GM21619 (cell line): ENCODE measurements around the gene PPP1R14B.

Experiments
- ATAC-seq: cut with Tn5 transposase; IDR thresholded peaks from one replicate; pipeline ENCODE4 v1.9.1; 2021; ENCODE audit not compliant: unreplicated experiment

The PPP1R14B gene

DNA sequence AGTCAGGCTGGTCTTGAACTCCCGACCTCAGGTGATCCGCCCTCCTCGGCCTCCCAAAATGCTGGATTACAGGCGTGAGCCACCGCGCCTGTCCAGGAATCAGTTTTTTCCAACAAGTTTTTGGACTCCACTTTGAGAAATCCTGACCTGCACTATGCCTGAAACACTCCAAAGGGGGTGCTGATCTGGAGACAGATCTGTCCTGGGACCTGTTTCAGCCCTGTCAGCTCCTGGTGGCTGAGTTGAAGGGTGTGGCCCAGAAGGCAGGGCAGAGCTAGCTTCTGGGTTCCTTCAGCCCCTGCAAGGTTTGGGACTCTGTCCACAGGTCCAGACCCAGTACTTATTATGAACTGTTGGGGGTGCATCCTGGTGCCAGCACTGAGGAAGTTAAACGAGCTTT, 15.2 kb downstream of the PPP1R14B start:
- no peak for ATAC-seq

DNA sequence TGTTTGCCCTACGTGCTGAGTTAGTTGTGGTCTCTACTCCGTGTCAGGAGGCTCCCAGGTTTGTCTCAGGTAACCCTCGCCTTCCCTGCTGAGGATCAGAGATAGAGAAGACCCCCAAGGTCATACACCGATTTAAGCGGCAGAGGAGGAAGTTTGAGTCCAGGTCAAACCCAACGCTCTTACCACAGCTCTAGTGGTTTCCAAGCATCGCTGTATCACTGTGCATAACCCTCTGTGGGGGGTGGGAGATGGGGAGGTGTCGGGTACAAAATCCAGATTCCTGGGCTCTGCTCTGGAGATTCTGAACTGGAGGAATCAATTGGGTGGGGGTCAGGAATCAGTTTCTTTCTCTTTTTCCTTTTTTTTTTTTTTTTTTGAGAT, 15.8 kb downstream of the PPP1R14B start:
- no peak for ATAC-seq

DNA sequence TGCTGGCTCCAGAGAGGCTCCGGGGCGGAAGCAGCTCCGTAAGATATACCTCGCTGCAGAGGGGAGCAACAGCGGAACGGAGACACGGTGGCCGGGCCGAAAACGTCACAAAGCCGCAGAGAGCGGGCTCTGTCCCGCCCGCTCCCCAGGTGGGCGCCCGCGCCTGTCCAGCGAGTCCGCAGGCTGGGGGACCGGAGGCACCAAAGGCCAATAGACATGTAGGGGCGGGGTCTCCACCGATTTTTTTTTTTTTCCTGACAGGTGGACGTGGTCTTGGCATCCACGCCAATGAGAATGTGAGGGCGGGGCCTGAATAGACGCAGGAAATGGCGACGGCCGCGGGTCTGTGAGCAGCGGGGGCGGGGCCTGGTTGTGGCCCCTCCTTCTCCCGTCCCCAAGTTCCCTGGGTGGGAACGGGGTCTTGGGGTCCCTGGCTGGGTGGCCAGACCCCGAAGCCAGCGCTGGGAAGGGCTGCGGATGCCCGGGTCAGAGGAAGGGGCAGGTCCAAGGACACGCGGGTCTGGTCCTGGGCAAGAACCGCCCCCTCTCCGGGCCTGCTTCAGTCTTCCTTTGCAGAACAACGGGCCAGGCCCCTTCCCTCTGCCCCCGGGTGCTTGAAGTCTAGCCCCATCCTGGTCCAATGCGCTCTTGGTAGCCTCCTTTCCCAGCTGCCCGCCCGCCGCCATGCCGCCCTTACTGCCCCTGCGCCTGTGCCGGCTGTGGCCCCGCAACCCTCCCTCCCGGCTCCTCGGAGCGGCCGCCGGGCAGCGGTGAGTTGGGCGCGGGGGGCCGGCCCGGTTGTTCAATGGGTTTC, 16.4 kb downstream of the PPP1R14B start, which contains the start of gene DNAJC4:
Gene DNAJC4 (plus strand): TSS at position 378 of the 814 bp plus-strand sequence. CDS start 307 bp downstream, at position 685.
- peak; percentile 40 for ATAC-seq

DNA sequence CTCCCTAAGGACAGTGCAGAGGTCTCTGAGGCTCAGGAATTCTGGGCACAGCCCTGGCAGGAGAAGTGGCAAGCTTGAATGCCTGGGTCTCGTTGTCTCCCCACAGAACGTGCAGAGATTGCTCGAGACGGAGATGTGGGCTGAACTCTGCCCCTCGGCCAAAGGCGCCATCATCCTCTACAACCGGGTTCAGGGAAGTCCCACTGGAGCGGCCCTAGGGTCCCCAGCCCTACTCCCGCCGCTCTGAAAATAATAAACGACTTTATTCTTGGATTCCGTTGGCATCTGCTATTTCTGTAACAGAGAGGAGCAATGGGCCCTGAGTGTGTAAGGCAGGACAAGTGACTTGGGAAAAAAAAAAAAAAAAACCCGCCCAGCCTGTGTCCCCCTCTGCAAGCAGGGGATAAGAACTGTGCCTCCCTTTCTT, 17.0 kb downstream of the PPP1R14B start:
- ATAC-seq: no peak

DNA sequence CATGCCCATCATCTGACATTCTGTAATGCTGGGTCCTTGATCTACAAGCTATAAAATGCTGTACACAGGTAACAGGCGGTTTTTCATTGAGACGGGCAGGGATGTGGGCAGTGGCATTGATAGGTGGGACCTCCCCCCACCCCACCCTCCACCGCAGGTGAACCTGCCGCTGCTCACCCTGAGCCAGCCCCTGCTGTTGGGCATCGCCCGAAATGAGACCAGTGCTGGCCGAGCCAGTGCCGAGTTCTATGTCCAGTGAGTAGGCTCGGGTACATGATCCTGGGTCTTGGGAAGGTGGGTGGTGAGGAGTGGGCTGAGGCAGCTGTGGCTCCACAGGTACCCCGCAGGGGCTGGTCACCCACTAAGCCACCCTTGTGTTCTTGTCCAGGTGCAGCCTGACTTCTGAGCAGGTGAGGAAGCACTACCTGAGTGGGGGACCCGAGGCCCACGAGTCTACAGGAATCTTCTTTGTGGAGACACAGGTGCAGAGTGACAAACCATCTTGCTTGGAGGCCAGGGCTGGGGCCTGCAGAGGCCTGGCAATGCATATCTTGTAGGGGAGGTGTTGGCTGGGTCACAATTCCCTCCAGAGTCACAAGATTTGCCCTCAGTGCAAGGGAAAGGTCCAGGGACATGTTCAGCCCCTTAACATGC, 17.5 kb downstream of the PPP1R14B start:
- ATAC-seq: no peak

DNA sequence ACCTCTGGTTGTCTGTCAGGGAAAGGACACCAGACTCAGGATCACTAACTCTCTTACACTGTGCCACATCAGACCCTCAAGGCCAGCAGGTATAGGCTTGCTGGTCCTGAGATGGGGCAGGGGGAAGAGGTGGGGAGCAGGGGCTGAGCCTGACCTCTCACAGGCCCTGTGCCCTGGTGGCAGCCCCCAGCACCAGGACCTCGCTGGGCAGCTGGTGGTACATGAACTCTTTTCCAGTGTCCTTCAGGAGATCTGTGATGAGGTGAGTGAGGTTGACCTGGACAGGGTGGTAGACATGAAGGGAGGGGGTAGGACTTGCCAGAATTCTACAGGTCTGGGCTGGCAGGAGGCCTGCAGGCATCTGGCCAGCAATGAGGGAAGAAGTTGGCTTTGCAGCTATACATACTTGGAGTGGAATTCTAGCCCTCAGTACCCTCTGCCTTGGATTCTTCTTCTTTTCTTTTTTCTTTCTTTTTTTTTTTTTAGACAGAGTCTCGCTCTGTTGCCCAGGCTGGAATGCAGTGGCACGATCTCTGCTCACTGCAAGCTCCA, 19.3 kb downstream of the PPP1R14B start:
- no peak for ATAC-seq

DNA sequence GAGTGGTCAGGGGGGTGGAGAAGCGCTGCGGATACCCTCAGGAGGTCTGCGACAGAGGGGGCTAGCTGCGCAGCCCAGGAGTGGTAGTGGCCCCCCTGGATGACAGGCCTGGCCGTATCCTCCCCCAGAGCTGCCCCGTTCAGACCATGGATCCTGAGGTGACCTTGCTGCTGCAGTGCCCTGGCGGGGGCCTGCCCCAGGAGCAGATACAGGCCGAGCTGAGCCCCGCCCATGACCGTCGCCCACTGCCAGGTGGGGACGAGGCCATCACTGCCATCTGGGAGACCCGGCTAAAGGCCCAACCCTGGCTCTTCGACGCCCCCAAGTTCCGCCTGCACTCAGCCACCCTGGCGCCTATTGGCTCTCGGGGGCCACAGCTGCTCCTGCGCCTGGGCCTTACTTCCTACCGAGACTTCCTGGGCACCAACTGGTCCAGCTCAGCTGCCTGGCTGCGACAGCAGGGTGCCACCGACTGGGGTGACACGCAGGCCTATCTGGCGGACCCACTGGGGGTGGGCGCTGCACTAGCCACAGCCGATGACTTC, 20.2 kb downstream of the PPP1R14B start:
- peak; percentile 34 for ATAC-seq

DNA sequence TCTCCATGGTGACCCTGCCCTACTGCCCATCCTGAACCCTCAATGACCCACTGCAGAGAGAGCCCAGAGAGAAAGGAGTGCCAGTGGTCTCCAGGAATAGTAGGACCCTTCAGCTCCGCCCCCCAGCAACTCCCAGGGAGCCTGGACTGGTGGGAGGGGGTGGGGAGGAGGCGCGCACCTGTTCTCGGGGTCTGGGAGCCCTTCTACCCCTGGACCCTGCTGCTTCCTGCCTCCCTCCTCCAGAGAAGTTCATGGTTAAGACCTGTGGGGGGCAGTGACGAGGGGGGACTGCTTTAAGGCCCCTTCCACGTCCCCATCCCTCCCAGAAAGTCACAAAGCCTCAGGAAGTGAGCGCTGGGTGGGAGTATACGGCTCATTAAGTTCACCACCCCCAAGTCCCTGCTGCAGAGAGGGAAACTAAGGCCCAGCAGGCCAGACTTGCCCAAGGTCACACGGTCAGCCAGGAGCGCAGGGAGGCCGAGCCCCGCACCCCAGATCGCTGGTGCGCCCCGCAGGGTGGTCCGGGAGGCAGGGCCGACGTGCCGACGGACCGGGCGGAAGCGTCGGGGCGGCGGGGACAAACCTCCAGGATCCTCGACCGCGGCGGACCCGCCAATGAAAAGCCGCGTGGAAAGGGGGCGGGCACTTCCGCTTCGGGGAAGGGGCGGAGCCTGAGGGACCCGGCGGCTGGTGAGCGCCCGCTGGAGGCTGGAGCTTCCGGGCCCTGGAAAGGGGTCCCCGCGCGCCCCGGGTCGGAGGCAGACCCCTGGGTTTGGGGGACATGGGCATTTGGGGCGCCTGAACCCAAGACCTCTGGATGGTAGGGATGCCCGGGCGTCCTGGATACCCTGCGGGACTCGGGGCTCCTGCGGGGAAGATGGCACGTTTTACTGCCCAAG, 20.9 kb downstream of the PPP1R14B start, which contains the start of the genes NUDT22 and TRPT1:
Gene NUDT22 (plus strand): TSS at position 667 of the 899 bp plus-strand sequence. CDS start 379 bp downstream, outside the sequence.
Gene TRPT1 (minus strand): TSS at position 579 of the 899 bp plus-strand sequence. CDS start 326 bp downstream, at position 253.
- peak; percentile 40 for ATAC-seq

DNA sequence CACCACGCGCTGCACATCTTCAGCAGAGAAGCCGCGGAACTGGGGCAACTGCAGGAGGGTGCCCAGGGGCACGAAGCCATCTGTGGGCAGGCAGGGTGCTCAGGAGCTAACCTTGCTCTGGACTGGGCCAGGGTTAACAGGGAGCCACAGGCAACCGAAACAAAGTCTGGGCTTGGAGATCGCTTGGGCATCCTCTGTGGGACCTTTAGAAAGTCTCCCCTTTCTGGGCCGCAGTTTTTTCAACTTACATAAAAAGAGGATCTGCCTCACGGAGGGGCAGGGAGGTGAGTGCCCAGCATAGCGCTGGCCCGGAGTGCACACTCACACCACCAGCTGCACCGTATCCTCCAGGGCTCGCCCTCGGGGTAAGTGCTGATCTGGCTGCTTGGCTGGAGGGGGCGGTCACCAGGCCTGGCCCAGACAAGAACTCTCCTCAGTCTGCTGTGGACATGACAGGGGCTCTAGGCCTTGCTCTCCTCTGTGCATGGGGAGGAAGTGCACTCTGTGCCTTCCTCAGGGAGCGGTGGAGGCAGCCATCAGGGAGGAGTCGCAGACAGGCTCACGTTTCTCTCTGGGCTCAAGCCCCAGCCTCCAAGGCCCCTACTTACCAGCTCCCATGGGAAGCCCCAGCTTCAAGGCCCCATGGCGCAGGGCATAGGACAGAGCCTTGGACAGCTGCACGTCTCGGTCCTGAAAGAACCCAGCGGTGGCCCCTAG, 21.7 kb downstream of the PPP1R14B start:
- ATAC-seq: no peak

DNA sequence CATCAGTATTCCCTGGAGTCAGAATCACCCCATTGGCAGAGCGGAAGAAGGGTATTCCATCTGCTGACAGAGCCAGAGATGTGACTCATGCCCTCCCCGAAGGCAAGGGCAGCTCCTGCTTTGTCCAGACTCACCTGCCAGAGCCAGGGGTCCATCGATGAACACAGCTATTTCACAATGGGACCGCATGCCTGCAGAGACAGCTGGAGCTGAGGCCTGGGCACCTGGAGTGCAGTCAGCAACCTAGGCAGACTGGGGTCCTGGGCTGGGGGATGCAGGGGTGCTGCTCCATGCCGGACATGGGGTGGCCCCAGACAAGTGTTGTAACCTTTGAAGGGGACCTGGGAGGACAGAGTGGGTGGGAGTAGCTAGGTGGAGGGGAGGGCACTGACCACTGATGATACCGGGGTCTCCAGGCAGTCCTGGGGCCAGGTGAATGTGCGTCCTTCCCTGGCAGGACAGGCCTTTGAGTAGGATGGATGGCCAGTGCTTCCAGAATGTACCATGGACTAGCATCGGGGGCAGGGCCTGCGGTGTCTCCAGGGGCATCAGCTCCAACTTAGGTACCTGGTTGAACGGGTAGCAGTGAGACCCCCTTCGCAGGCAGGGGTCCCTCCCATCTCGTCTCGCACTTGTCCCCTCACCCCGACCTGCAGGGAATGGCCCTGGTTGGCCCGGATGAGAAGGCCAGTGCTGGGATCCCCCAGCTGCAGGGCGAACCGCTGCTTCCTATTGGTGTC, 22.4 kb downstream of the PPP1R14B start:
- ATAC-seq: no peak

DNA sequence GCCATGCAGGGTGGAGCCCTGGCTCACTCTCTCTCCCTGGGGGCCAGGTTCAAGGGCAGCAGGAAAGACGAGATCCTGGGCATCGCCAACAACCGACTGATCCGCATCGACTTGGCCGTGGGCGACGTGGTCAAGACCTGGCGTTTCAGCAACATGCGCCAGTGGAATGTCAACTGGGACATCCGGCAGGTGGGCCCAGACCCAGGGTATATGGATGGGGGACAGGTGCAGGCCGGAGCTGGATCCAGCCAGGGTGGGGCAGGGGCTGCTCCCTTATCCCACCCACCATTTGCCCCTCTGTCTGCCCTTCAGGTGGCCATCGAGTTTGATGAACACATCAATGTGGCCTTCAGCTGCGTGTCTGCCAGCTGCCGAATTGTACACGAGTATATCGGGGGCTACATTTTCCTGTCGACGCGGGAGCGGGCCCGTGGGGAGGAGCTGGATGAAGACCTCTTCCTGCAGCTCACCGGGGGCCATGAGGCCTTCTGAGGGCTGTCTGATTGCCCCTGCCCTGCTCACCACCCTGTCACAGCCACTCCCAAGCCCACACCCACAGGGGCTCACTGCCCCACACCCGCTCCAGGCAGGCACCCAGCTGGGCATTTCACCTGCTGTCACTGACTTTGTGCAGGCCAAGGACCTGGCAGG, 23.6 kb downstream of the PPP1R14B start:
- ATAC-seq: no peak

DNA sequence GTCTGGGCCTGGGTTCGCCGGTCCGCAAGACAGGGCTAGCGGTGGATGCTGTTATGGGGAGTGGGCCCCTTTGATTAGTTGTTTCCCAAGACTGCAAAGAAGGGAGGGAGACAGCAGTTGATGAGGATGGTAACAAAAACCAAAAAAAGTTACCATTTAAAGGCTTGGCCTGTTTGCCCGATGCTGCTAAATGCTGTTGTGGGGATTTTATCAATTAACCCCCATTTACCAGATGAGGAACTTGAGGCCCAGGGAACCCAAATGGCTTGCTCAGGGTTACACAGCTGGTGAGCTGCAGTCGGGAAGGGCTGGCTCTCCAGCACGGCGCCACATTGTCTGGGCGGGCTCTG, 24.1 kb downstream of the PPP1R14B start:
- ATAC-seq: no peak

DNA sequence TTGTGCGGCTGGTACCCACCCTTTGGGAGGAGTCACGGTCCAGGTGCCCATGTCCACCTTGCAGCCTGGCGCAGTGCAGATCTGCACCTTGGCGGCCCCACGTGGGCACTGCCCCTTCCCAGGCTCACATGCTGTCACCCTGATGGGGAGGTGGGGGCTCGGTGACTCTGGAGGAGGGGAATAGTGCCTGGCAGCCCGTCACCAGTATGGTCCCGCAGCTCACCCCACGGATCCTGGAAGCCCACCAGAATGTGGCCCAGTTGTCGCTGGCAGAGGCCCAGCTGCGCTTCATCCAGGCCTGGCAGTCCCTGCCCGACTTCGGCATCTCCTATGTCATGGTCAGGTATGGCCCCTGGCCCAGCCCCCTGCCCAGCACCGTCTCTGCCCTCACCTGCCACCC, 25.9 kb downstream of the PPP1R14B start:
- no peak for ATAC-seq

DNA sequence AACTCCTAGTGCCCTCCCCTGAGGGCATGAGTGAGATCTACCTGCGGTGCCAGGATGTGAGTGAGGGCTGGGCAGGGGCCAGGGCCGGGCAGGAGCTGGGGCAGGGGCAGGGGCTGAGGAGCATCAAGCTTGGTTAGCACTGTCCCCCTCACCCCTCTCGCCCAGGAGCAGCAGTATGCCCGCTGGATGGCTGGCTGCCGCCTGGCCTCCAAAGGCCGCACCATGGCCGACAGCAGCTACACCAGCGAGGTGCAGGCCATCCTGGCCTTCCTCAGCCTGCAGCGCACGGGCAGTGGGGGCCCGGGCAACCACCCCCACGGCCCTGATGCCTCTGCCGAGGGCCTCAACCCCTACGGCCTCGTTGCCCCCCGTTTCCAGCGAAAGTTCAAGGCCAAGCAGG, 26.5 kb downstream of the PPP1R14B start:
- no peak for ATAC-seq

DNA sequence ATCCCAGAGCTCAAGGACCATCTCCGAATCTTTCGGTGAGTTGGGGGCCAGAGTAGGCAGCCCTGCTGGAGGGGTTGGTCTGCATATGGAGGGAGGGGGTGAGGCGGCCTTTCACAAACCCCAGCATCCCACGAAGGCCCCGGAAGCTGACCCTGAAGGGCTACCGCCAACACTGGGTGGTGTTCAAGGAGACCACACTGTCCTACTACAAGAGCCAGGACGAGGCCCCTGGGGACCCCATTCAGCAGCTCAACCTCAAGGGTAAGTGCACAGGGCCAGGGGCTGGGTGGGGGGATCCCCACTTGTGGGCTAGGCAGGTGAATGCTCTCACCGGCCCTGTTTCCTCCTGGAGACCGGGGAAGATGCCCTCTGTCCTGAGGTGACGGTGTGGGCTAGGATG, 27.0 kb downstream of the PPP1R14B start:
- no peak for ATAC-seq

DNA sequence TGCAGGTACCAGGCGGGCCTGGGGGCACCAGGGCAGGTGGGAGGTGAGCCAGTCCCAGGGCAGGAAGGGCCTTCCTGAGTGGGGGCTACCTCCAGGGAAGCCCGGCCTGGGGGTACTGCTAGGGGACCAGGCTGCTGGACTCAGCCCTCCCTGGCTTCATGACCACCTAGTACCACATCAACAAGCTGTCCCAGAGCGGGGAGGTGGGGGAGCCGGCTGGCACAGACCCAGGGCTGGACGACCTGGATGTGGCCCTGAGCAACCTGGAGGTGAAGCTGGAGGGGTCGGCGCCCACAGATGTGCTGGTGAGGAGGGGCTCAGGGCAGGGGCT, 27.4 kb downstream of the PPP1R14B start:
- ATAC-seq: no peak

DNA sequence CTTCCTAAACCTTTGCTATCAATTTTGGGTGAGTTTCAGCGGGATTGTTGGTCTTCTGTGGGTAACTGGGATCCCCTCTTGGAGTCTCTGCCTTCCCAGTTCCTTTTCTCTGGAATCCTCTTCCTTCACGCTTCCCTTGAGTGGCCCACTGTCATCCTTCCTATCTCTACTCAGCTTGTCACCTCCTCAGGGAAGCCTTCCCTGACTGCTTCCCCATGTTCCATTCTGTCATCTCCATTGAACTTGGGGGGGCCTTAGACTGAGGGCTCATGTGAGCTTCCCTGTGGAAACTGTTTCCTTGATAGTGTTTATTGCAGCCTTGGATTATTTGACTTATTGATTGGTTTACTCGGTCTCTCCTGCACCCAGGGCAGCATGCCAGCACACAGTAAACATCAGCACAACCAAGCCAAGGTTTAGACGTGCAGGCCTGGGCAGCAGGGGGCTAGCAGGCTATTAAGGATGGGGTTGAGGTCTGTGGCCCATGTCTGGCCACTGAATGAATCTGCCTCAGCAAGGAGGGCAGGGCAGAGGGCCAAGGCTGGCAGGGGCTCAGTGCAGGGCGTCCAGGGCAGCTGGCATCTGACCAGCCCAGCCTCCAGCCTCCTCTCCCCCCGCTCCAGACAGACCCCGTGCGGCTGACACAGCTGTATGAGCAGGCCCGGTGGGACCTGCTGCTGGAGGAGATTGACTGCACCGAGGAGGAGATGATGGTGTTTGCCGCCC, 28.0 kb downstream of the PPP1R14B start:
- ATAC-seq: no peak

DNA sequence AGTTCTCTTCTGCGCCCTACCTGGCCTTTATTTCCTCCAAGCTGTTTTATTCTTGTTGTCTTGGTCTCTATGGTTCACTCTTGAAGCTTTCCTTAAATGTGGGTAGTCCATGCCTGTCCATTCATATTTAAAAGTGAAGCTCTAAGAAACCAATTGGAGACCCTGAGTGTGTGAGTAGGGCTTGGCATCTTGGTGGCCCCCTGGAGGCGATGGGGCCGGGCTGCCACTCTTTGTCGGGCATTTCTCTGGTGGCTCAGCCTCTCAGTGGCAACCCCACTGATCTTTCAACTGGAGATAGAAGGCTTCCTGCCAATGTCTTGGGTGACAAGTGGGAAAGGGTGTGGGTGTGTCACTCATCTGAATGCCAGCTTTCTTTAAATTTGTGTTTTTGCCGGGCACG, 29.9 kb downstream of the PPP1R14B start:
- no peak for ATAC-seq
